NK-92 (cell line): ENCODE measurements around the gene MYL9.
"Not testable (repeated sequence)": the region's sequence is repeated elsewhere in the genome, so short reads cannot be mapped to it uniquely, and the experiment has no call there.

Experiments used
- DNase-seq: peaks from one replicate; lab custom pipeline; 2025; ENCODE audit not compliant: unreplicated experiment; lab: John Stamatoyannopoulos, UW

The MYL9 gene

DNA sequence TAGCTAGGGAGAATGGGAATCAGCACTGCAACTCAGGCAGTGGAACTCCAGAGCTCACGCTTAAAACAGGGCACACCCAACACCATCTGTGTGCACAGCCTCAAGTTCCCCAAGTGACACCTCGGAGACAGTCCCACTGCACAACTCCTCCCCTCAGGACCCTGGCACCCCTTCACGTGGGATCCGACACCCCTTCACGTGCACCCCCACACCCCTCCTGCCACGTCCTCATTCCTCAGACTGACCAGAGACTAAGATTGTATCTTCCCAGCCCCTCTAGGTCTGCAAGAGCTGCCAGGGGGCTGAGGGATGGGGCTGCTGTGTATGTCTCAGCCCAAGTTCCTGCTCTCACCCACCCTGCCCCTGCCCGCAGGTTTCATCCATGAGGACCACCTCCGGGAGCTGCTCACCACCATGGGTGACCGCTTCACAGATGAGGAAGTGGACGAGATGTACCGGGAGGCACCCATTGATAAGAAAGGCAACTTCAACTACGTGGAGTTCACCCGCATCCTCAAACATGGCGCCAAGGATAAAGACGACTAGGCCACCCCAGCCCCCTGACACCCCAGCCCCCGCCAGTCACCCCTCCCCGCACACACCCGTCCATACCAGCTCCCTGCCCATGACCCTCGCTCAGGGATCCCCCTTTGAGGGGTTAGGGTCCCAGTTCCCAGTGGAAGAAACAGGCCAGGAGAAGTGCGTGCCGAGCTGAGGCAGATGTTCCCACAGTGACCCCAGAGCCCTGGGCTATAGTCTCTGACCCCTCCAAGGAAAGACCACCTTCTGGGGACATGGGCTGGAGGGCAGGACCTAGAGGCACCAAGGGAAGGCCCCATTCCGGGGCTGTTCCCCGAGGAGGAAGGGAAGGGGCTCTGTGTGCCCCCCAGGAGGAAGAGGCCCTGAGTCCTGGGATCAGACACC is 7.6 kb downstream of the MYL9 start:
- no peak for DNase-seq

DNA sequence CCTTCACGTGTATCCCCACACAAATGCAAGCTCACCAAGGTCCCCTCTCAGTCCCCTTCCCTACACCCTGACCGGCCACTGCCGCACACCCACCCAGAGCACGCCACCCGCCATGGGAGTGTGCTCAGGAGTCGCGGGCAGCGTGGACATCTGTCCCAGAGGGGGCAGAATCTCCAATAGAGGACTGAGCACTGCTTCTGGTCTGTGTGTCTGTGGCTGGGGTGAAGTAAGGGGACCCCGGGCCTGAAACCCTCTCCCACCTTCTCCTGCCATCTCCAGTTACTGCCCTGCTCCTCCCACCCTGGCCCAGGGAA is 8.3 kb downstream of the MYL9 start:
- no peak for DNase-seq

DNA sequence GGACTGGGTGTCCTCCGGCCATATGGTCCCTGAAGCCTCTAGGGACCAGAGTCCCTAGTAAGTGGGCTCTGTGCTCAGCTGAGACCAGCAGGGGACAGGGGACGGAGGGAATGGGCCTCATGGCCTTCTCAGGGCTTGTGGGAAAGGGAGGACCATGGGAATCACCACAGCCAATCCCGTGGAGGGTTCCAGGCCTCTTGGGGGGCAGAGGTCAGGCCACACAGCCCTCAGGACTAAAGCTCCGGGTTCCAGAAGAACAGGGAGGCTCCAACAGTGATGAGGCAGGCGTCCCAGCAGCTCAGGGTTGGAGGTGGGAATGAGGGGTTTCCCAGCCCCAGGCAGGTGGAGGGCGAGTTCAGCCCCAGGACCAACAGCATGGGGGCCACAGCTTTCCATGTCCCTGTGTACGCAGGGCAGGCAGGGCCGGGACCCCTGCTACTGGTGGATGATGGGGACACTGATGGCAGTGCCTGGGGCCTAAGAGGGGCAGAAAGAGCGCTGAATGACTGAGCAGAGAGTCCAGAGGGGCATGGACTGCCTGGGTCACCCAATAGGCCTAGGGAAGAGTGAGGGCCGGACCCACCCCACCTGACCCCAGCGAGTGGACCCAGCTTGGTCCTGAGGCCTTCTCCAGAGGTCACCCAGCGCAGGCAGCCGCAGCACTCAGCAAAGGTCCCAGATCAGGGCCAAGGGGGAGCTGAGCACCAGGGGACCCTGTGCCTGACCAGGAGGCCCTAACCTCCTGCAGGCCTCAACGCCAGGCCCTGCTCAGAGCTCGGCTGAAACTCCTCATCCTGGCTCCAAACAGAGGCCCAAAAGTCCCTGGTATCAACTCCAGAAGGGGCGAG is 8.8 kb downstream of the MYL9 start:
- no peak for DNase-seq

DNA sequence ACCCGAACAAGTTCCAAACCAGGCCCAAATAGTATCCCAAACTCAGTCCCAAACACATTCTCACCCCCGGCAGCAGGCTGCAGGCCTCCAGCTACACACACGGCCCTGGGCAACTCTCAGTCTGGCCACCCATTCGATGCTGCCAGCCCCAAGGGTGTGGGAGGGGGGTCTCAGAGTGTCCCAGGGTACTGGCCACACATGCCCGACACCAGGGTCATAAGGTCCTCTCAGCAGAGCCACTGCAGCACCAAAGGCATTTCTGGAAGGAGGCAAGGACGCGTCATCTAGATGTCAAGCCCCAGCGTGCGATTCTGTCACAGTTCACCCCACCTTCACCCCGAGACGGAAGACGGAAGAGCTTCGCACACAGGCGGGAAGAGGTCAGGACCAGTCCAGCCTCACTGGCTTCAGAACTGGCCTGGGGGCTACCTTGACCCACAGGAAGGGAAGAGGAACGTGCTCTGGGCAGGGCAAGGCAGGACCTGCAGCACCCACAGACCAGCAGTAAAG is 9.5 kb downstream of the MYL9 start:
- DNase-seq = no peak

DNA sequence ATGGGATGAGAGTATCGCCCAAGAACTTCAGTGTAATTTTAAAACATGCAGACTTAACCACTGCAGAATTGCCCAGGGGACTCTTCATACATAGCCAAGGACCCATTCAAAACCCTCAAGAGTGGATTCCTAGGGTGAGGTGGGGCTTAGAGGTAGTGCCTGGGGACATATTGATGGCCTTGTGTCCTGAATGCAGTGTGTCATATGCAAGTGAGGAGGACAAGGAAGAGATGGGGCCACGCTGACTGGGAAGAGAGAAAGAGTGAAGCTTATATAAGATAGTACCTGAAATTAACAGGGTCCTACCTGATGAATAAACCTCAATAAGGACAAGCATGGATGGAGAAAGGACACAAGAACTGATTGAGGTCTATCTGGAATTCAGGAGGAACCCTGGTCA is 13.9 kb downstream of the MYL9 start:
- DNase-seq = no peak

DNA sequence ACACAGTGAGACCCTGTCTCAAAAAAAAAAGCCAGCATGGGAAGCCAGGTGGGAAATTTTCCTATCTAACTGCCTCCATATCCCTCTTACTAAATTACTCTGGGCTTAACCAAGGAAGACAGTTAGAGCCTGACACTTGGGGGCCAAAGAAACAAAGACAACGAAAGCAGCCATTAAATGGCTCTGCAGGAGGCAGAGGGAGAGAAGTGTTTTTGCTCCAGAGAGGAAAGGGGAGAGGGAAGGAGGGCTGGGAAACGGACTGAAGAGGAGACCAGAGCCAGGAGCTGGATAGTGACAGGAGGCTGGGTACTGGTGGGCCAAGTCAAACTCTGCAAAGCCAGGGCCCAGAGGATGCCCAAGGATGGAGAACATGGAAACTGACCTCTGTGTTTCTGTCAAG is 21.4 kb downstream of the MYL9 start:
- no peak for DNase-seq

DNA sequence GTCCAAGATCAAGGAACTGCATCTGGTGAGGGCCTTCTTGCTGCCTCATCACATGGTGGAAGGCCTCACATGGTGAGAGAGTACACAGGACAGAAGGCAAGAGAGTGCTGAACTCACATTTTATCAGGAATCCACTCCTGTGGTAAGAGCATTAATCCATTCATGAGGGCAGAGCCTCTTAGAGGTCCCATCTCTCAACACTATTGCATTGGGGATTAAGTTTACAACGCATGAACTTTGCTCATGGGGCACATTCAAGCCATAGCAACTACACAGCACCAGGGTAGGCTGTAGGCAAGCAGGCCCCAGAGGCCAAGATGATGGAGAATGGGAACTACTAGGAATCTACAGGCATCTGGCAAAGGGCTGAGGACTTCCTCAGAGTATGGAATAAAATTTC is 22.1 kb downstream of the MYL9 start:
- no peak for DNase-seq

DNA sequence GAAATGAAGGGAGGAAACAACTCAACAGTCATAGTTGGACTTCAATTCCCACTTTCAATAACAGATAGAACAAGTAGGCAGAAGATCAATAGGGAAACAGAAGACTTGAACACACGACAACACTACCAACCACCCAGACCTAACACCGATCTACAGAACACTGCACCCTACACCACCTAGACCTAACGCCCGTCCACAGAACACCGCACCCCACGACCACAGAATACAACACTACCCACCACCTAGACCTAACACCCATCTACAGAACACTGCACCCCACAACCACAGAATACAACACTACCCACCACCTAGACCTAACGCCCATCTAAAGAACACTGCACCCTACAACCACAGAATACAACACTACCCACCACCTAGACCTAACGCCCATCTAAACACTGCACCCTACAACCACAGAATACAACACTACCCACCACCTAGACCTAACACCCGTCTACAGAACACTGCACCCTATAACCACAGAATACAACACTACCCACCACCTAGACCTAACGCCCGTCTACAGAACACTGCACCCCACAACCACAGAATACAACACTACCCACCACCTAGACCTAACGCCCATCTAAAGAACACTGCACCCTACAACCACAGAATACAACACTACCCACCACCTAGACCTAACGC is 22.9 kb downstream of the MYL9 start:
- DNase-seq = not testable (repeated sequence)

DNA sequence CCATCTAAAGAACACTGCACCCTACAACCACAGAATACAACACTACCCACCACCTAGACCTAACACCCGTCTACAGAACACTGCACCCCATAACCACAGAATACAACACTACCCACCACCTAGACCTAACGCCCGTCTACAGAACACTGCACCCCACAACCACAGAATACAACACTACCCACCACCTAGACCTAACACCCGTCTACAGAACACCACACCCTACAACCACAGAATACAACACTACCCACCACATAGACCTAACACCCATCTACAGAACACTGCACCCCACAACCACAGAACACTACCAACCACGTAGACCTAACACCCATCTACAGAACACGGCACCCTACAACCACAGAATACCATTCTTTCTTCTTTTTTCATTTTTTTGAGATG is 23.4 kb downstream of the MYL9 start:
- DNase-seq = not testable (repeated sequence)

DNA sequence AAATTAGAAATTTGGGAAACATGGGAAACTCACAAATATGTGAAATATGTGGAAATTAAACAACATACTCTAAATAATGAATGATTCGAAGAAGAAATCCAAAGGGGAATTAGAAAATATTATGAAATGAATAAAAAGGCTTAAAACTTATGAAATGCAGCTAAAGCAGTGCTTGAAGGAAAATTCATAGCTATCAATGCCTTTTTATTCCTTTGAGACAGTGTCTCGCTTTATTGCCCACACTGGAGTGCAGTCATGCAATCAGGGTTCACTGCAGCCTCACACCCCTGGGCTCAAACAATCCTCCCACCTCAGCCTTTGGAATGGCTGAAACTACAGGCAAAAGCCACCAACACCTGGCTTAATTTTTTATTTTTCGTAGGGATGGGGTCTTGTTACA is 24.2 kb downstream of the MYL9 start:
- DNase-seq = no peak

DNA sequence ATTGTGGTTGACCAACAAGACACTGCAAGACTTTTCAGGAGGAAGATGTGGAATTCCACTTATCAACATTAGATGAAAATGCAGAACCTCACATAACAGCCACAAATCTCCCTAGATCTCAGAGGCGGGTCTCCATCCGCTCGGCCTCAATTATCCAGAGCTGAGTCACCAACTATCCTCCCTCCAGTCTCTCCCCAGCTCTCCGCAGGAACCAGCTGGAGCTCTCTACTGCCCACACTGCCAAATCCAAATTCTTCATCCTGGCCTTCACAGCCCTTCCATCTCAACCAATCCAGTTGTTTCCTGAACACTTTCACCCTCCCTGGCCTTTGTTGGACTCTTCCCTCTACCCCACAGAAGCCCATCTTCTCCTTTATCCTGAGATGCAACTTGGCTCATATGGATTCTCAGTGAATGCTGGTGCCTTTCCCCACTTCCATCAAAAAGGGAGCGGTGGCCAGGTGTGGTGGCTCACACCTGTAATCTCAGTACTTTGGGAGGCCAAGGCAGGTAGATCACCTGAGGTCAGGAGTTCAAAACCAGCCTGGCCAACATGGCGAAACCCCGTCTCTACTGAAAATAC is 28.6 kb downstream of the MYL9 start:
- no peak for DNase-seq

DNA sequence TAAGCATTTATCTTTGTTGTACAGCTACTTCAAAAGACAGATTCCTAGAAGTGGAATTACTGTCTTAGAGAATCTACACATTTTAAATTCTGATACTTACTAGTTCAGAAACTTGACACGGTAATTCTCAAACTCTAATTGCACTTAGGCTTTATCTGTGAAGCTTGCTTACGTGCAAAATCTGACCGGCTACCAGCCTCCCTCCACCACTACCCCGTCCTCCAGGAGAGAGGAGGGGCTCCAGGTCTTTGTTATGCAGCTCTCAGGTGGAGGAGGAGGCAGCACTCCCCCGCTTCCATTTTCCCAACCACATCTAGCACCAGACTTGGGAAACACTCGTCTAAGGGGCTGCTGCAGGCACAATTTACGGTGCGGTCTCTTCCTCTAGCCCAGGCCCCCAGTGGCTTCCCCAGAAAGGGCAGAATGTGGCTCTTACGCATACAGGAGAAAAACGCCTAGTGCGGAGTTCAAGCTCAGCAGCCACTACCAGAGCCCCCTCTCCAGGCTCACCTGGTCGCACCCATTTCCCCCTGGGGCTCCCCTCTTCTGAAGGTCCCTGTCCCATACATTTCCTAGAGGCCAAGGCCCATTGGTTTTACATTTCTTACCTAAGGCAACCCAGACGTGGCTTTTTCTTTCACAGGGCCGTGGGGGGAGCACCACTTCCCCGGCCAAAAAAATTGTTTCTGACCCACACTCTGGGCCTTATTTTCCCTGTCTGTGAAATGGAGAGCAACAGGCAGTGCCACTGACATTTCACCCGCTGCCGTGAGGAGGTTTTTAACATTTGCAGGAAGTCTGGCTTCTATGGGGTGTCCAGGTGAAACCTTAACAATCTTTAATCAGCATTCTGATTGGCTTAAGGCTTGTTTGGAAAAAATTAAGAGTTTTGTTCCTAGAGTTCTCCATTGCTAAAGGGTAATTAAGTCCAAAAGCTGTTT is 30.5 kb downstream of the MYL9 start:
- DNase-seq = no peak

DNA sequence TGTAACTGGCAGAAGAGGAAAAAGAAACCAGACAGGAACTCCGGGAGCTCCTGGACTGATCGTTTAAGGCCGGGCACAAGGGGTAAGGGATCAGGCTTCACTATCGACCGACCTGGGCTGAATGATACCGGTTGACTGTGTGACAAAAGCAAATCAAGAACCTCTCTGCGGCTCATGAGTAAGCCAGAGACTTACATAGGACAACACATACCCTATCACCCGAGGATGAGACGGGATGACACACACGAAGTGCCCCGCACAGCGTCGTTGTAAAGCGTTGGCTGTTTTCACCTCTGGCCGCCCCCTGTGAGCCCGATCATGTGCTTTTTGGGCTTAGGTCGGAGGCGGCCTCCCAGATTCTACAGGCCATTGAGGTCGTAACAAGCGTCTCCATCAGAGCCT is 31.4 kb downstream of the MYL9 start:
- DNase-seq = no peak

DNA sequence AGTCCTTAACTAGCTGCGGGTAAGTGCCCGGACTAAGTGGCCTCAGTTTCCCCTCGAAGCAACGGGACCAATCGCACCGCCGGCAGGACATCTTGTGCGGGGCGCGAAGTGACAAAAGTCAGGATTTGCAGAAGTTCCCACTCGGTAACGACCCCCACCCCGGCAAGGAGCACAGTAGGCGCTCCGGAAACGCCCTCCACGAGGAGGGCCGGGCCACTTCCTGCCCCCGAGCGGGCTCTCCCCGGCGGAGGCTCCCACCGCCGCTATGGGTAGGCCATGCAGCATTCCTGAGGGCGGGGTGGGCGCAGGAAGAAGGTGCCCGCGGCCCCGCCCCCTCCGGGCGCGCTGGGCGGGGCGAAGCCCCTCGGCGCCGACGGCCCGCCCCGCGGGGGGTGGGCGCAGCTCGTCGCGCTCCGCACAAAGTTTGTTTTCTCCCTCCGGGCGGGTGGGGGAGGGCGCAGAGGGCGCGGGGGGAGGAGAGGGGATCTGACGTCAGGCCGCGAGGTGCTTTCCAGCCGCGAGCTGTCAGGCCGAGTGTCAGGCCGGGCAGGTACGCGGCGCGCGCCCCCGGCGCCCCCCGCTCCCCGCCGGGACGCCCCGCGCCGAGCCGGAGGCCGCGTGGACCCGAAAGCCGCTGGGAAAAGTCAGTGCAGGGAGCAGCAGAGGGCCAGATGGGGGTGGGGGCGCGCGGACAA is 31.9 kb downstream of the MYL9 start, which contains the start of gene TGIF2:
Gene TGIF2 (plus strand): TSS at position 495 of the 695 bp plus-strand sequence. CDS start 5,178 bp downstream, outside the sequence.
- DNase-seq = peak; percentile 62

DNA sequence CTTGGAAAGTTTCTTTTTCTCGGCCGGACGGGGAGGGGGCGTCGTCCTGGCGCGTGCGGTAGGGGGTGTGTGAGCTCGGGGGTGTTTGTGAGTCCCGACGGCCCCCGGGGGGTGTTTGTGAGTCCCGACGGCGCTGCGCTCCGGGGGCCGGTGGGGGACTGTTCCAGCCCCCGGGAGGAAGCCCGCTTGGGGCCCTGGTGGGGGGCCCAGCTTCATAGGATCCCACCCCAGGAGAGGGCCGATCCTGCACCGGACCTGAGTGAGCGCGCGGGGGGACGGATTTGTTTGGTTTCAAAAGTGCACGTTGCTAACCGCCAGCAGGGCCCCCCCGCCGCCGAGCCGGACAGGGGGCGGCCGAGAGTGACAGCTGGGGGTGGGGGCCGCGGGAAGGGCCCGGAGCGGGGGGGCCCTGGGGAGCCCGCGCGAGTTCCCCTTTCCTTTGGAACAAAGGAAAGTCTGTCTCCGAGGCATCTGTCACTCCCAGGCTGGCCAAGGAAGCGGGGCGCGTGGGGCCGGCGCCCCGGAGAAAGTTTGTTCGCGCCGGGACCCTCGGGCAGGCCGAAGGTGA is 32.6 kb downstream of the MYL9 start:
- no peak for DNase-seq

DNA sequence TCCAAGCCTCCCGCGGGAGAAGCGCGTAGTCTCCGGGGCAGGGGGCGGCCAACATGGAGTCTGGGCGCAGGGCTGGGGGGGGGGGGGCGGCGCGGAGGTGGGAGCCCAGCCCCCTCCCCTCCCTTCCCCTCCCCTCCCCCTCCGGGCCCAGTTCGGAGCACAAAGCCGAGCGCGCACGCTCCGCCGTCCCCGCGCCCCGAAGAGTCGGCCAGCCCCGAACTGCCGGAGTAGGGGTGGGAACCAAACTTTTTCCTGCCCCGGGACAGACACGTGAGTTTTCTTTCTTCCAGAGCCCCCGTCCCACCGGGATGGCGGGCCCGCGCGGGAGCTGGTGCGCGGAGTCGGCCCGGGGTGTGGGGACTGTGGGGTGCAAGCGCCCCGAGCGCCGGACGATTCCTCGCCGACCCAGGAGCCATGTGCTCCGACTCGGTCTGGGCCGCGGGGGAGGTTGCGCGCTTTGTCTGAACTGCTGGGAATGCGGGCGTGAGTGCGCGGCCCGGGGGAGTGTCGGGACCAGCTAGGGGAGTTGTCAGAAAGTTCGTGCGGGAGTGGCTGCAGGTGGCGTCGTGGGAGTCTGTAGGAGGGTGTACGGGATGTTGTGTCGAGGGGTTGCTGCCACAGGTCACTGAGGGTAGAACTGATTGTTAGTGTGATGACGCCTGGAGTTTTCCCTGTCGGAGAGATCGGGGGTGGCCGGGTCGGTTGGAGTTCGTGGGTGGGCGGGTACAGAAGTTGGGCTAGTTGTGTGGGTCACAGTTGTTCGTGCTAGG is 33.2 kb downstream of the MYL9 start:
- DNase-seq = no peak

DNA sequence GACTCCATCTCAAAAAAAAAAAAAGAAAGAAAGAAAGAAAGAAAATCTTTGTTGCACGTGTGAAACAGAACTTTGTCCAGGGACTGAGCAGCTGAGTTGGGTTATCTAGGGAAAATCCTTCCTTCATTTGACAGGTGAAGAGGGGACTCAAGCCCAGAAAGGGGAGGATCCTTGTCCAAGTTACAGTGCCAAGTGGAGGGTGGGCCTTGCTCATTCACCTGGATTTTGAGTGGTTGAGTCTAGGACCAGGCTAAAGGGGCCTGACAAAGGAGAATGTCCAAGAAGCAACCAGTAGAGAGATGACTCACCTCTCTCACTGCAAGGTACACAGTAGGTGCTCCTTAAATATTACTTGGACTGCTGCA is 34.7 kb downstream of the MYL9 start:
- DNase-seq = no peak

DNA sequence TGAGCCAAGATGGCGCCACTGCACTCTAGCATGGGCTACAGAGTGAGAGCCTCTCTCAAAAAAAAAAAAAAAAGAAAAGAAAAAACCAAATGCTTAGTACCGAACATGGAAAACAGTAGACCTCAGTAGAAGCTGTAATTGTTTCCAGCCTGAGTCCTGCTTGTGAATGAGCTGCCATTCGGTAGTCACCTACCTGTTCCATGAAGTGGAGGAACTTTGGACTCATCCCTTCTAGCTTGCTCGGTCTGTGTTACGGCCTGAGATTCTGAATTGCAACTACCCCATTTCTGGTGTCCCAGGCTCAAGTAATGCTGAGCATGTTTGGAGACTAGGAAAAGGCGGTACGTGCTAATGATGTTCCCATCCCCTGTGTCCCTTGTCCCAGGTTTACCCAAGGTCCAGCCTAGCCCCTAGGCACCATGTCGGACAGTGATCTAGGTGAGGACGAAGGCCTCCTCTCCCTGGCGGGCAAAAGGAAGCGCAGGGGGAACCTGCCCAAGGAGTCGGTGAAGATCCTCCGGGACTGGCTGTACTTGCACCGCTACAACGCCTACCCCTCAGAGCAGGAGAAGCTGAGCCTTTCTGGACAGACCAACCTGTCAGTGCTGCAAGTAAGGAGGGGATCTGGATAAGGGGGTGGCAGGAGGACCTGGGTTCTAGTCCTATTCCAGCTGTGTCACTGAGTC is 37.2 kb downstream of the MYL9 start:
- no peak for DNase-seq
